BLaER1 treated with 17β-estradiol and CSF1 and Interleukin-3, amounts not matched to agents 10 nM and 100 nM (cell line): Measurements from ENCODE around the gene ITGB5.
A peak's percentile ranks its signal among the peaks of the same experiment; 100 is the strongest.
"Not testable (repeated sequence)": the region's sequence is repeated elsewhere in the genome, so short reads cannot be mapped to it uniquely, and the experiment has no call there.

Experiments used
- H3K27ac ChIP-seq, 11 experiments: shearing (Covaris generic); formaldehyde crosslinking; 2 replicates each; pipeline ENCODE4 v1.8.1; 2022
- H3K27me3 ChIP-seq, 11 experiments: shearing (Covaris generic); formaldehyde crosslinking; 2 replicates each; pipeline ENCODE4 v1.8.1; 2022
- H3K36me3 ChIP-seq, 11 experiments: shearing (Covaris generic); formaldehyde crosslinking; 2 replicates each; pipeline ENCODE4 v1.8.1; 2022
- H3K4me1 ChIP-seq, 10 experiments: shearing (Covaris generic); formaldehyde crosslinking; 2 replicates each; pipeline ENCODE4 v1.8.1; 2022
- H3K4me2 ChIP-seq, 11 experiments: shearing (Covaris generic); formaldehyde crosslinking; 2 replicates each; pipeline ENCODE4 v1.8.1; 2022
- H3K4me3 ChIP-seq, 10 experiments: shearing (Covaris generic); formaldehyde crosslinking; 2 replicates each; pipeline ENCODE4 v1.8.1; 2022
- H3K9ac ChIP-seq, 11 experiments: shearing (Covaris generic); formaldehyde crosslinking; 2 replicates each; pipeline ENCODE4 v1.8.1; 2022
- H3K9me3 ChIP-seq, 11 experiments: shearing (Covaris generic); formaldehyde crosslinking; replicated peaks in 1 of 11; 2 replicates each; pipeline ENCODE4 v1.8.1; 2022
- H4K20me1 ChIP-seq, 11 experiments: shearing (Covaris generic); formaldehyde crosslinking; 2 replicates each; pipeline ENCODE4 v1.8.1; 2022
- Cebpa-rat ChIP-seq, 11 experiments: shearing (Covaris generic); IDR thresholded peaks; 2 replicates each; pipeline ENCODE4 v1.8.1; 2022

Gene ITGB5

GRCh38 chr3:124752051-124752450, 135.1 kb downstream of the ITGB5 start:
- no peak overlapping the region for H3K27ac ChIP-seq
- no peak overlapping the region for H3K4me3 ChIP-seq
- H3K4me1 ChIP-seq = no peaks in the 10 kb centered on the region
- H3K36me3 ChIP-seq = peaks cover 1 to 21% (median 18%) of the 10 kb centered on the region in 11 experiments; a peak in 21 of 22 replicates
- H4K20me1 ChIP-seq = peaks cover 0 to 3% (median 0%) of the 10 kb centered on the region in 11 experiments; a peak in 1 of 22 replicates
- H3K9ac ChIP-seq = no peak overlapping the region
- no peaks in the 10 kb centered on the region for H3K27me3 ChIP-seq
- peaks cover 0 to 12% (median 6%) of the 10 kb centered on the region in 11 experiments; a peak in 10 of 22 replicates for H3K9me3 ChIP-seq
- H3K4me2 ChIP-seq = no peak overlapping the region
- TF ChIP-seq Cebpa-rat (IDR thresholded peaks at IDR 0.05) = no peak

DNA sequence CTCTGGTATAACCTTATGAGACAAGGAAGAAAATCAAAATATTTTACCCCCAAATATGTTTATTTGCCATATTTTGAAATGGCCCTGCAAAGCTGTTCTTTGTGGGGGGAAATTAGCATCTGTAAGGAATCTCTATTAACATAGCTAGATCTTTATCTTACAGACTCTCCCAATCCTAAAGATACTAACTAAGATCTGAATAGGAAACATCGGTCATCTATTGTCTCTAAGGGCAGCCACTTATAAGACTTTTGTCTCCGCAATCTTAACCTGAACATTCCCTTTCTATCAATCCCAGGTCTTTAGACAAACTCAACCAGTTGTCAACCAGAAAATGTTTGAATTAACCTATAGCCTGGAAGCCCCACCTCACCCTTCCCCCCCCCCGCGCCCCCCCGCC, 135.7 kb downstream of the ITGB5 start:
- no peak overlapping the region for H3K4me2 ChIP-seq
- peaks cover 0 to 4% (median 0%) of the 10 kb centered on the region in 11 experiments; a peak in 2 of 22 replicates for H4K20me1 ChIP-seq
- H3K36me3 ChIP-seq = peaks cover 7 to 27% (median 24%) of the 10 kb centered on the region in 11 experiments; a peak in 21 of 22 replicates
- TF ChIP-seq Cebpa-rat (IDR thresholded peaks at IDR 0.05) = no peak
- no peaks in the 10 kb centered on the region for H3K27me3 ChIP-seq
- H3K4me3 ChIP-seq = no peak overlapping the region
- no peak overlapping the region for H3K9ac ChIP-seq
- no peak overlapping the region for H3K27ac ChIP-seq
- H3K9me3 ChIP-seq = peaks cover 0 to 12% (median 6%) of the 10 kb centered on the region in 11 experiments; a peak in 10 of 22 replicates
- no peaks in the 10 kb centered on the region for H3K4me1 ChIP-seq

DNA sequence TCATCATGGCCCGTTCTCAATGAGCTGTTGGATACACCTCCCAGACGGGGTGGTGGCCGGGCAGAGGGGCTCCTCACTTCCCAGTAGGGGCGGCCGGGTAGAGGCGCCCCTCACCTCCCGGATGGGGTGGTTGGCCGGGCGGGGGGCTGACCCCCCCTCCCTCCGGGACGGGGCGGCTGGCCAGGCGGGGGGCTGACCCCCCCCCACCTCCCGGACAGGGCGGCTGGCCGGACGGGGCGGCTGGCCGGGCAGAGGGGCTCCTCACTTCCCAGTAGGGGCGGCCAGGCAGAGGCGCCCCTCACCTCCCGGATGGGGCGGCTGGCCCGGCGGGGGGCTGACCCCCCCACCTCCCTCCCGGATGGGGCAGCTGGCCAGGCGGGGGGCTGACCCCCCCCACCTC, 137.3 kb downstream of the ITGB5 start:
- H3K27me3 ChIP-seq, H3K9ac ChIP-seq, H3K27ac ChIP-seq, H3K4me3 ChIP-seq, H3K4me1 ChIP-seq, H3K4me2 ChIP-seq: not testable (repeated sequence)
- Histone ChIP-seq H4K20me1 (peaks cover 0 to 15% (median 0%) of the 10 kb centered on the region in 11 experiments; a peak in 6 of 22 replicates), H3K36me3 (peaks cover 23 to 43% (median 40%) of the 10 kb centered on the region in 11 experiments), H3K9me3 (peaks cover 0 to 12% (median 6%) of the 10 kb centered on the region in 11 experiments; a peak in 10 of 22 replicates)

DNA sequence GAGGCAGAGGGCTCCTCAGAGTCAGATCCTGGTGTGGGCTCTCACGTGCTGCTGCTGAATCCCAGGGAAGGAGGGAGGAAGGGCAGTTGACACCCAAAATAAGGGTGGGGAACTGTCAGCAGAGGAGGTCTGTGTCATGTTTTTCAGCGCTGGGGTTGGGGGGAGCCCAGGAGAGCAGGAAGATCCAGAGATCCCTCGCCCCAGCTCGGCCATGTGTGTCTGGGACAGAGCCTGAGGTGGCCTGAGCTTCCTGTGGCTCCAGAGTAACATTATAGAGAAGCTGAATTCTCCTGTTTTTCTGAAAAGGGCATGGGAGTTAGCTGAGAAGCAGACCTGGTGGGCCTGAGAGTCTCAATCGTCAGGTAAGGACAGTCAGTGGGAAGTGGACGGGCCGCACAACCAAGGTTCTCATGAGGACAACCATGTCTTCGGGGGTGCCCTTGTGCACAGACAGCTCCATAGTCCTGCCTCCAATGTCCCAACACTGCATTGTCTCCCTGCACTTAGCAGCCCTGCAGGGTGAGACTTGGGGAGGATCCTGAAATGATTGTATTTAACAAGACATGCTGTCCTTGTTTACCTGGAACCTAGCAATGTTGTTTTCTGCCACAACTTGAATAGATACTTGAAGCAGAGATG, 138.5 kb downstream of the ITGB5 start:
- Histone ChIP-seq H3K27me3 (no peaks in the 10 kb centered on the region), H3K4me1 (no peaks in the 10 kb centered on the region), H3K9ac (no peak overlapping the region), H3K9me3 (peaks cover 0 to 12% (median 6%) of the 10 kb centered on the region in 11 experiments; a peak in 10 of 22 replicates), H3K4me2 (no peak overlapping the region), H3K27ac (no peak overlapping the region), H3K4me3 (no peak overlapping the region), H3K36me3 (peaks cover 35 to 55% (median 52%) of the 10 kb centered on the region in 11 experiments), H4K20me1 (peaks cover 0 to 23% (median 5%) of the 10 kb centered on the region in 11 experiments; a peak in 6 of 22 replicates)
- TF ChIP-seq Cebpa-rat (IDR thresholded peaks at IDR 0.05) = no peak

DNA sequence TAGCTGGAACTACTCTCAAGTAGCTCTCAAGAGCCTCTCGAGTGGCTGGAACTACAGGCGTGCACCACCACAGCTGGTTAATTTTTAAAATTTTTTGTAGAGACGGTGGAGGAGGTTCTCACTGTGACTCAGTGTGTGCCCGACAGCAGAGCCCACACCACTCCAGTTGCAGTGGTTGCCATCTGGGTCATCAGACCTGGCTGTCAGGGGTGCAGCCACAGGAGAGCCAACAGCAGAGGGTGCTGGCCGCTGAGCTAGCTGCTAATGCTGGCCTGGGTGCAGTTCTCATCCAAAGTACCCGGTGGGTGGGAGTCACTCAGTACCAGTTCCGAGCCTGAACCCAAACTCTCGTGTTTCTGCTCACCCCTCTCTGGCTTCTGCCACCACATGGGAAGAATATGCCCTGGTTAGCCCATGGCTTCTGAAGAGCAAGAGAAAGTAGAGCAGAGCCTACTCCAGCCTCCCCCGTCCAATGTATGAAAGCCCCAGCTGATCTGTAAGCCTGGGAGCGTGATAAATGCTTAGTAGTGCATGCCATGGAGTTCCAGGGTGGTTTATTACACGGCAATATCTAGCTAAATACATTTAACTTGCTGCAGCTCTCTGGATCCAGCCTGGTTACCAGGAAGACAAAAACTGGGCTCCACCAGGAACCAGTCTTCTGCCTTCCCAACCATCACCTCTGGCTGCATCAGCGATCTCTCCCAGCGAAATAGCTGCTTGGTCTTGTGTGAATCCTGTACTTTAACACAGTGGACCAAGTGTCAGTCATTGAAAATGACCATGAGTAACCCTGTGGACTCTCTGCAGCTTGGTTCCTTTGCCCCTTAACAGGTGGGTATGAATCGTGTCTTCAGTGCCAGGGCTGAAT, 139.8 kb downstream of the ITGB5 start:
- no peak for TF ChIP-seq Cebpa-rat (IDR thresholded peaks at IDR 0.05)
- H3K4me1 ChIP-seq = no peaks in the 10 kb centered on the region
- no peak overlapping the region for H3K4me3 ChIP-seq
- H3K27me3 ChIP-seq = no peaks in the 10 kb centered on the region
- peaks cover 0 to 12% (median 6%) of the 10 kb centered on the region in 11 experiments; a peak in 10 of 22 replicates for H3K9me3 ChIP-seq
- H3K36me3 ChIP-seq = peaks cover 46 to 67% (median 62%) of the 10 kb centered on the region in 11 experiments
- no peak overlapping the region for H3K9ac ChIP-seq
- no peak overlapping the region for H3K4me2 ChIP-seq
- H4K20me1 ChIP-seq = peaks cover 0 to 23% (median 6%) of the 10 kb centered on the region in 11 experiments; a peak in 7 of 22 replicates
- H3K27ac ChIP-seq = no peak overlapping the region

DNA sequence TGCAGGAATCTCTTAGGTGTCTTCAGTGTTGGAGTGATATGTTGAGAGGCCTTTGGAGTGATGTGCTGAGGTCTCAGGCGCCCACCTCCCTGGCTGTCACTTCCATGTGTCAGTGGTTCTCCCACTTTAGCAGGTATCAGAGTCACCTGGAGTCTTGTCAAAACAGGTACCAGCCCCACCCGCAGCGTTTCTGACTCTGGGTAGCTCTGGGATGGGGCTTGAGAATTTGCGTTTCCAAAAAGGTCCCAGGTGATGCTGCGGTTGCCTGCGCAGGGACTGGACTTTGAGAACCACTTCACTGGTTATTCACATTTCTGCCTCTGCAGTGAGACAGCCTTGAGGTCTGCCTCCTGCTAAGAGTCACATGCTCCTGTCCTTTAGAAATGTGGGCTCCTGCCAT, 141.4 kb downstream of the ITGB5 start:
- Histone ChIP-seq H3K9ac (no peak overlapping the region), H3K27ac (no peak overlapping the region), H3K4me3 (no peak overlapping the region), H3K4me1 (no peaks in the 10 kb centered on the region), H3K27me3 (no peaks in the 10 kb centered on the region), H3K4me2 (no peak overlapping the region), H3K36me3 (peaks cover 61 to 82% (median 78%) of the 10 kb centered on the region in 11 experiments), H4K20me1 (peaks cover 0 to 29% (median 14%) of the 10 kb centered on the region in 11 experiments; a peak in 10 of 22 replicates), H3K9me3 (peaks cover 0 to 12% (median 6%) of the 10 kb centered on the region in 11 experiments; a peak in 10 of 22 replicates)
- no peak for TF ChIP-seq Cebpa-rat (IDR thresholded peaks at IDR 0.05)

GRCh38 chr3:124741027-124741426, 146.1 kb downstream of the ITGB5 start:
- peaks cover 91 to 100% (median 97%) of the 10 kb centered on the region in 11 experiments for H3K36me3 ChIP-seq
- no peaks in the 10 kb centered on the region for H3K9me3 ChIP-seq
- no peaks in the 10 kb centered on the region for H3K27me3 ChIP-seq
- no peaks in the 10 kb centered on the region for H3K4me1 ChIP-seq
- peaks cover 0 to 61% (median 41%) of the 10 kb centered on the region in 11 experiments; a peak in 14 of 22 replicates for H4K20me1 ChIP-seq
- H3K27ac ChIP-seq = no peak overlapping the region
- no peak overlapping the region for H3K4me3 ChIP-seq
- TF ChIP-seq Cebpa-rat (IDR thresholded peaks at IDR 0.05) = no peak
- no peak overlapping the region for H3K4me2 ChIP-seq
- H3K9ac ChIP-seq = no peak overlapping the region

GRCh38 chr3:124731760-124732159, 155.4 kb downstream of the ITGB5 start:
- no peak overlapping the region for H3K27ac ChIP-seq
- peaks cover 0 to 49% (median 15%) of the 10 kb centered on the region in 11 experiments; a peak in 15 of 22 replicates for H4K20me1 ChIP-seq
- no peak for TF ChIP-seq Cebpa-rat (IDR thresholded peaks at IDR 0.05)
- H3K4me3 ChIP-seq = peak overlapping the region in 9 of 10 experiments; percentile 80 to 95 (median 89); a peak in 15 of 20 replicates
- peaks cover 19 to 54% (median 42%) of the 10 kb centered on the region in 11 experiments for H3K36me3 ChIP-seq
- H3K4me1 ChIP-seq = peaks cover 28 to 37% (median 32%) of the 10 kb centered on the region in 10 experiments
- H3K4me2 ChIP-seq = peak overlapping the region; percentile 93 to 100 (median 96)
- peak overlapping the region in 6 of 11 experiments; percentile 90 to 92 (median 91); a peak in 4 of 22 replicates for H3K9ac ChIP-seq
- H3K9me3 ChIP-seq = no peaks in the 10 kb centered on the region
- H3K27me3 ChIP-seq = no peaks in the 10 kb centered on the region

- Histone ChIP-seq H3K4me1 (peaks cover 28 to 37% (median 32%) of the 10 kb centered on the region in 10 experiments), H3K9me3 (no peaks in the 10 kb centered on the region), H3K27ac (peak overlapping the region; percentile 78 to 94 (median 90)), H3K4me2 (peak overlapping the region; percentile 93 to 100 (median 96)), H3K36me3 (peaks cover 15 to 45% (median 33%) of the 10 kb centered on the region in 11 experiments), H3K4me3 (peak overlapping the region; percentile 80 to 95 (median 89)), H3K9ac (peak overlapping the region; percentile 90 to 95 (median 92)), H3K27me3 (no peaks in the 10 kb centered on the region), H4K20me1 (peaks cover 0 to 48% (median 15%) of the 10 kb centered on the region in 11 experiments; a peak in 15 of 22 replicates)
- TF ChIP-seq Cebpa-rat (IDR thresholded peaks at IDR 0.05) = no peak
Observed at GRCh38 chr3:124730941-124731297, 156.2 kb downstream of the ITGB5 start.
